HepG2 (cell line): ENCODE results near the gene VPS25. TPM values are rescaled to one million over a fixed set of nuclear protein-coding genes. Genes with fewer than 3 reads are reported as not detected.

Experiments
- CHD4 ChIP-seq: fragments of 200-600 bp; sonication (generic); IDR thresholded peaks from 2 replicates; pipeline ENCODE4 v1.7.0; 2017; ENCODE audit warnings: mild to moderate bottlenecking, low read length, borderline replicate concordance
- DMAP1 ChIP-seq: IDR thresholded peaks from 2 replicates; pipeline ENCODE4 v1.6.1; 2016
- HNRNPL ChIP-seq: fragments of 200-400 bp; formaldehyde crosslinking; IDR thresholded peaks from 2 replicates; pipeline ENCODE4 v1.6.1; 2017; ENCODE audit warnings: mild to moderate bottlenecking, low read depth, low read length
- NFE2 ChIP-seq: sonication (generic); formaldehyde crosslinking; IDR thresholded peaks from 2 replicates; pipeline ENCODE4 v1.4.0; 2020; ENCODE audit warnings: missing genetic modification reagents
- NPAS2 ChIP-seq: sonication (generic); formaldehyde crosslinking; IDR thresholded peaks from 2 replicates; pipeline ENCODE4 v1.8.0; 2022; ENCODE audit warnings: mild to moderate bottlenecking, missing genetic modification reagents, borderline replicate concordance
- RFXAP ChIP-seq: sonication (generic); formaldehyde crosslinking; IDR thresholded peaks from 2 replicates; pipeline ENCODE4 v1.4.0; 2020; ENCODE audit warnings: missing genetic modification reagents, borderline replicate concordance
- SP2 ChIP-seq: sonication (generic); formaldehyde crosslinking; IDR thresholded peaks from 2 replicates; pipeline ENCODE4 v1.5.1; 2020; ENCODE audit warnings: mild to moderate bottlenecking, missing genetic modification reagents
- STAG1 ChIP-seq: sonication (generic); formaldehyde crosslinking; IDR thresholded peaks from 2 replicates; pipeline ENCODE4 v1.4.0; 2020; ENCODE audit warnings: missing genetic modification reagents
- TP53 ChIP-seq: sonication (generic); formaldehyde crosslinking; conservative IDR thresholded peaks from 2 replicates; pipeline ENCODE4 v1.4.0; 2020; ENCODE audit warnings: missing genetic modification reagents
- TRIM24 ChIP-seq: sonication (generic); formaldehyde crosslinking; IDR thresholded peaks from 2 replicates; pipeline ENCODE4 v1.8.0; 2022; ENCODE audit warnings: mild to moderate bottlenecking, missing genetic modification reagents
- YEATS4 ChIP-seq: sonication (generic); formaldehyde crosslinking; IDR thresholded peaks from 2 replicates; pipeline ENCODE4 v1.4.0; 2020; ENCODE audit warnings: missing genetic modification reagents, borderline replicate concordance
- ZBTB10 ChIP-seq: sonication (generic); formaldehyde crosslinking; IDR thresholded peaks from 2 replicates; pipeline ENCODE4 v1.4.0; 2020; ENCODE audit warnings: missing genetic modification reagents, borderline replicate concordance
- ZKSCAN5 ChIP-seq: sonication (generic); formaldehyde crosslinking; IDR thresholded peaks from 2 replicates; pipeline ENCODE4 v1.5.1; 2020; ENCODE audit warnings: mild to moderate bottlenecking, missing genetic modification reagents
- ZNF264 ChIP-seq: sonication (generic); formaldehyde crosslinking; IDR thresholded peaks from 2 replicates; pipeline ENCODE4 v1.4.0; 2020; ENCODE audit warnings: missing genetic modification reagents
- ZNF275 ChIP-seq: sonication (generic); formaldehyde crosslinking; IDR thresholded peaks from 2 replicates; pipeline ENCODE4 v1.8.0; 2022; ENCODE audit warnings: missing genetic modification reagents, mild to moderate bottlenecking, inconsistent platforms, borderline replicate concordance
- ZNF329 ChIP-seq: sonication (generic); formaldehyde crosslinking; IDR thresholded peaks from 2 replicates; pipeline ENCODE4 v1.9.0; 2021; ENCODE audit warnings: low read depth, mild to moderate bottlenecking, missing genetic modification reagents
- ZNF446 ChIP-seq: sonication (generic); formaldehyde crosslinking; IDR thresholded peaks from 2 replicates; pipeline ENCODE4 v1.5.0; 2020; ENCODE audit warnings: mild to moderate bottlenecking, missing genetic modification reagents
- ZNF543 ChIP-seq: sonication (generic); formaldehyde crosslinking; IDR thresholded peaks from 2 replicates; pipeline ENCODE4 v1.4.0; 2020; ENCODE audit warnings: mild to moderate bottlenecking, missing genetic modification reagents
- polyA plus RNA-seq, 8 experiments: library from polyadenylated mRNA; depleted of rRNA in 3 of 8; stranded (reverse) in 7 of 8; unstranded in 1 of 8; fragments of >200 nt; fragmentation: Illumina TruSeq in 4 of 8; extraction: Trizol in 4 of 8; gene quantifications; 2 replicates each; pipeline versions ENCODE4 v1.2.1 to v1.2.3, GENCODE V29; 2011 to 2016; ENCODE audit warnings: low read depth in 4 of 8, missing spikeins in 1 of 8, mixed read lengths in 1 of 8; ENCODE audit not compliant: insufficient read depth in 1 of 8
- total RNA-seq, 5 experiments: library from RNA; depleted of rRNA; stranded (reverse); fragments of >200 nt; fragmentation: Illumina TruSeq; extraction: Trizol; gene quantifications; 2 replicates each; pipeline ENCODE4 v1.2.3, GENCODE V29; 2016; ENCODE audit warnings: low read depth in 1 of 5
- TF ChIP-seq, protein P1 (sequence below): sonication (generic); formaldehyde crosslinking; IDR thresholded peaks from 2 replicates; pipeline ENCODE4 v1.4.0; 2020; ENCODE audit warnings: missing genetic modification reagents
- TF ChIP-seq, protein P2 (sequence below): sonication (generic); formaldehyde crosslinking; IDR thresholded peaks from 2 replicates; pipeline ENCODE4 v1.4.0; 2020; ENCODE audit warnings: missing genetic modification reagents; ENCODE audit errors: not compliant biosample characterization
- TF ChIP-seq, protein P3 (sequence below): sonication (generic); formaldehyde crosslinking; conservative IDR thresholded peaks from 2 replicates; pipeline ENCODE4 v1.4.0; 2020; ENCODE audit warnings: missing genetic modification reagents

Gene VPS25
- total and polyA plus RNA-seq, 2 of the 13 experiments (the other 11 are each of a cell fraction or from before 2014, with no cell fraction given), result 161 to 249 TPM

DNA sequence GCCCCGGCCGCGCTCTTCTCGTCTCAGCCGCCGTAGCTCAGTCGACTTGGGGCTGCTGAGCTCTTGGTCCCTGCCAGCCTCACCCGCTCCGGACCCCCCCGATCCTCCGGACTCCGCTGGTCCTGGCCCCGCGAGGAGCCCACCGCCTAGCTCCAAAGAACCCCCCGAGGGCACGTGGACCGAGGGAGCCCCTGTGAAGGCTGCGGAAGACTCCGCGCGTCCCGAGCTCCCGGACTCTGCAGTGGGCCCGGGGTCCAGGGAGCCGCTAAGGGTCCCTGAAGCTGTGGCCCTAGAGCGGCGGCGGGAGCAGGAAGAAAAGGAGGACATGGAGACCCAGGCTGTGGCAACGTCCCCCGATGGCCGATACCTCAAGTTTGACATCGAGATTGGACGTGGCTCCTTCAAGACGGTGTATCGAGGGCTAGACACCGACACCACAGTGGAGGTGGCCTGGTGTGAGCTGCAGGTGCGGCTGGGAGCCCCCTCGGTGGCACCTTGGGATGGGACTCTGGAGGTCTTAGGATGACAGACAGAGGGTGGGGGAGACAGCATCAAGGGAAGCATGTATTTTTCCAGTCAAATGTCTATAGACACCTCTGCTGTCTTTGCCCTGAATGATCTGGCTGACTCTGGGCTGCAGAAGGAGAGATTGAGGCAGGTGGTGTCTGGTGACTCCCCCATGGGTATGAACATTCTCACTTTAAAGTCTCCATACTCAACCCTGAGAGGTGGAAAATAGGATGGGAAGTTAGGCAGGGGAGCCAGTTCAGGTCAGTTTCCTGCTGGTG is 7.8 kb downstream of the VPS25 start (continued):
- TF ChIP-seq SP2 (CRISPR knock-in tag) (no peak), TRIM24 (CRISPR knock-in tag) (no peak), YEATS4 (CRISPR knock-in tag) (0 out of 2 replicates have a peak, but pooled peaks have one; percentile 0), NFE2 (CRISPR knock-in tag) (no peak), ZNF446 (CRISPR knock-in tag) (peak; percentile 66; the same call in 1 of the 2 replicates), ZNF543 (CRISPR knock-in tag) (0 out of 2 replicates have a peak, but pooled peaks have one; percentile 13), HNRNPL (no peak), ZNF275 (CRISPR knock-in tag) (no peak), ZBTB10 (CRISPR knock-in tag) (no peak), ZNF264 (no peak), STAG1 (CRISPR knock-in tag) (no peak), NPAS2 (CRISPR knock-in tag) (no peak), TP53 (CRISPR knock-in tag) (no peak), DMAP1 (CRISPR knock-in tag) (no peak), ZKSCAN5 (CRISPR knock-in tag) (no peak), RFXAP (CRISPR knock-in tag) (0 out of 2 replicates have a peak, but pooled peaks have one; percentile 52), CHD4 (no peak), ZNF329 (CRISPR knock-in tag) (no peak)
- TF ChIP-seq, protein P1, sequence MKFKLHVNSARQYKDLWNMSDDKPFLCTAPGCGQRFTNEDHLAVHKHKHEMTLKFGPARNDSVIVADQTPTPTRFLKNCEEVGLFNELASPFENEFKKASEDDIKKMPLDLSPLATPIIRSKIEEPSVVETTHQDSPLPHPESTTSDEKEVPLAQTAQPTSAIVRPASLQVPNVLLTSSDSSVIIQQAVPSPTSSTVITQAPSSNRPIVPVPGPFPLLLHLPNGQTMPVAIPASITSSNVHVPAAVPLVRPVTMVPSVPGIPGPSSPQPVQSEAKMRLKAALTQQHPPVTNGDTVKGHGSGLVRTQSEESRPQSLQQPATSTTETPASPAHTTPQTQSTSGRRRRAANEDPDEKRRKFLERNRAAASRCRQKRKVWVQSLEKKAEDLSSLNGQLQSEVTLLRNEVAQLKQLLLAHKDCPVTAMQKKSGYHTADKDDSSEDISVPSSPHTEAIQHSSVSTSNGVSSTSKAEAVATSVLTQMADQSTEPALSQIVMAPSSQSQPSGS (CRISPR knock-in tag), result no peak
- TF ChIP-seq, protein P2, sequence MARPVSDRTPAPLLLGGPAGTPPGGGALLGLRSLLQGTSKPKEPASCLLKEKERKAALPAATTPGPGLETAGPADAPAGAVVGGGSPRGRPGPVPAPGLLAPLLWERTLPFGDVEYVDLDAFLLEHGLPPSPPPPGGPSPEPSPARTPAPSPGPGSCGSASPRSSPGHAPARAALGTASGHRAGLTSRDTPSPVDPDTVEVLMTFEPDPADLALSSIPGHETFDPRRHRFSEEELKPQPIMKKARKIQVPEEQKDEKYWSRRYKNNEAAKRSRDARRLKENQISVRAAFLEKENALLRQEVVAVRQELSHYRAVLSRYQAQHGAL (CRISPR knock-in tag), result no peak
- TF ChIP-seq, protein P3, sequence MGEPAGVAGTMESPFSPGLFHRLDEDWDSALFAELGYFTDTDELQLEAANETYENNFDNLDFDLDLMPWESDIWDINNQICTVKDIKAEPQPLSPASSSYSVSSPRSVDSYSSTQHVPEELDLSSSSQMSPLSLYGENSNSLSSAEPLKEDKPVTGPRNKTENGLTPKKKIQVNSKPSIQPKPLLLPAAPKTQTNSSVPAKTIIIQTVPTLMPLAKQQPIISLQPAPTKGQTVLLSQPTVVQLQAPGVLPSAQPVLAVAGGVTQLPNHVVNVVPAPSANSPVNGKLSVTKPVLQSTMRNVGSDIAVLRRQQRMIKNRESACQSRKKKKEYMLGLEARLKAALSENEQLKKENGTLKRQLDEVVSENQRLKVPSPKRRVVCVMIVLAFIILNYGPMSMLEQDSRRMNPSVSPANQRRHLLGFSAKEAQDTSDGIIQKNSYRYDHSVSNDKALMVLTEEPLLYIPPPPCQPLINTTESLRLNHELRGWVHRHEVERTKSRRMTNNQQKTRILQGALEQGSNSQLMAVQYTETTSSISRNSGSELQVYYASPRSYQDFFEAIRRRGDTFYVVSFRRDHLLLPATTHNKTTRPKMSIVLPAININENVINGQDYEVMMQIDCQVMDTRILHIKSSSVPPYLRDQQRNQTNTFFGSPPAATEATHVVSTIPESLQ (CRISPR knock-in tag), result no peak
